Astrocyte of the hippocampus (primary cell): ENCODE results near the gene KRTAP12-2.

ENCODE experiments used
- DNase-seq: peaks from one replicate; pipeline ENCODE4 v3.0.0; 2011; ENCODE audit warnings: low read depth, low spot score

KRTAP12-2 gene, protein sequence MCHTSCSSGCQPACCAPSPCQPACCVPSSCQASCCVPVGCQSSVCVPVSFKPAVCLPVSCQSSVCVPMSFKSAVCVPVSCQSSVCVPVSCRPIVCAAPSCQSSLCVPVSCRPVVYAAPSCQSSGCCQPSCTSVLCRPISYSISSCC

DNA sequence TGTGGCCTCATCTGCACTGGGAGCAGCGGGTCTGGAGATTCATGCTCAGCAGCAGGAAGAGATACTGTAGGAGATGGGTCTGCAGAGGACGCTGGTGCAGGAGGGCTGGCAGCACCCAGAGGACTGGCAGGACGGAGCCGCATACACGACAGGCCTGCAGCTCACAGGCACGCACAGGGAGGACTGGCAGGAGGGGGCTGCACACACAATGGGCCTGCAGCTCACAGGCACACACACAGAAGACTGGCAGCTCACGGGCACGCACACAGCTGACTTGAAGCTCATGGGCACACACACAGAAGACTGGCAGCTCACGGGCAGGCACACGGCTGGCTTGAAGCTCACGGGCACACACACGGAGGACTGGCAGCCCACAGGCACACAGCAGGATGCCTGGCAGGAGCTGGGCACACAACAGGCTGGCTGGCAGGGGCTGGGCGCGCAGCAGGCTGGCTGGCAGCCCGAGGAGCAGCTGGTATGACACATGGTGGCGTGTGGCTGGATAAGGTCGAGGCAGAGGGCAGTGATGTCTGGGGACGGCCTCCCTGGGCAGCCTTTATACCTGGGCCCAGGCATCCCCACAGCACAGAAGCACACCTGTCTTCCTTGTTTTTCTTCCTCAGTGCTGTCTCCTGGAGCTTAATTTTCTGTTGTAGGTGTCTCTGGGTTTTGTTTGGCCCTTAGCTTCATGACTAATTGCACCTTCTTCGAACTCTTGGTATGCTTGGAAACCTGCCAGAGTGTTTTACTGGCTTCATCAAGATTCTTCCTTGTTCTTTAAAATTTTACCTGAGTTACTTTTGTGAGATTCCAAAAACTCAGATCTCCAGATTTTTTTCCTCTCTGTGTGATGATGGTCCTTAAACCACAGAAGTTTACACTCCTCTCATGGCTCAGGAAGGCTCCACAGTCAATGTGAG is at the start of gene KRTAP12-2:
Gene KRTAP12-2 (minus strand): TSS at position 527 of the 920 bp plus-strand sequence. CDS start 41 bp downstream, at position 486.
- DNase-seq, result no peak

DNA sequence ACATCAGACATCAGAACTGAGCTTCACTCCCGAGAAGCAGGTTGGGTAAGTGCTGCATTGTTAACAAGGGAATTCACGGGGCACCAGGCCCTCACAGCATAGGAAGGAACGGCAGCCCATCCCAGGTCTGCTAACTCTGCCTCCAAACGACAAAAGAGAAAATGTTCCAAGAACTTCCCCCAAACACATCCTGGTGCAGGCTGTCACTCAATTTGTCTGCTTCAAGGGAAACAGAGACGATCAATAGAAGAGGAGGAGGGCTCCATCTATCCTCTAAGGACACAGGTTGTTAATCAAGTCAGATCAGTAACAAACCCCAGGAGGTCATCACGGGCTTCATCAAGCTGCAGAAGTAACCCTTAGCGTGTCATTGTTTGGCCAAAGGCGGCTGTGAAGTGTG is 48.2 kb upstream of the KRTAP12-2 start:
- DNase-seq, result no peak

DNA sequence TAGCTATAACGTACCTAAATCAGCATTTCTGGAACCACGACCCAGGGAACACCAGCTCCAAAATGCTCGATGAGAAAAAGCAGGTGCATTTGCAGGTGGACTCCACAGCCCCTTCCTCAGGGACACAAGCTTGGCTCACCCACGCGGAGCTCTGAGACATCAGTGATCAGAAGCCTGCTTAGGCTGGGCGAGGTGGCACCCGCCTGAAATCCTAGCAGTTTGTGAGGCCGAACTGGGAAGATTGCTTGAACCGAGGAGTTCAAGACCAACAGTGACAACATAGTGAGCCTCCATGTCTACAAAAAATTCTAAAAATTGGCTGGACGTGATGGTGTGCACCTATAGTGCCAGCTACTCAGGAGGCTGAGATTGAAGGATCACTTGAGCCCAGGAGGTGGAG is 47.1 kb upstream of the KRTAP12-2 start:
- no peak for DNase-seq

DNA sequence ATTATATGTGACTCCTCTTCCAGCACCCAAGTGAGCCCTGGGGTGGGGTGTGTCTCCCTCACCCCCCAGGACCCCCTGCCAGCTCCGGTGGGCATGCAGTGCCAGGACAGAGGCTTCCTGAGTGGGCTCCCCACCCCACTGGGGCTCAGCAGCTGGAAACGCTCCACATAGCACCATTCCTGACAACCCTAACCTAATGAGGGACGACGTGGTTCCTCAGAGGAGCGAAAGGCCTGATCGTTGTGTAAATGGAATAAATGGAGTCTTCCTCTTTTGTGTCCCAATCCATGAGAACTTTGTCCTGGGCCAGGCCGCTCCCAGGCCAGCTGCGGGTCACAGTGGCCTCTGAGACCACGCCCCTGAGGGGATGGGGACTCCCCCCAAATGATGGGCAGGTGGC is 46.4 kb upstream of the KRTAP12-2 start:
- DNase-seq, result no peak

DNA sequence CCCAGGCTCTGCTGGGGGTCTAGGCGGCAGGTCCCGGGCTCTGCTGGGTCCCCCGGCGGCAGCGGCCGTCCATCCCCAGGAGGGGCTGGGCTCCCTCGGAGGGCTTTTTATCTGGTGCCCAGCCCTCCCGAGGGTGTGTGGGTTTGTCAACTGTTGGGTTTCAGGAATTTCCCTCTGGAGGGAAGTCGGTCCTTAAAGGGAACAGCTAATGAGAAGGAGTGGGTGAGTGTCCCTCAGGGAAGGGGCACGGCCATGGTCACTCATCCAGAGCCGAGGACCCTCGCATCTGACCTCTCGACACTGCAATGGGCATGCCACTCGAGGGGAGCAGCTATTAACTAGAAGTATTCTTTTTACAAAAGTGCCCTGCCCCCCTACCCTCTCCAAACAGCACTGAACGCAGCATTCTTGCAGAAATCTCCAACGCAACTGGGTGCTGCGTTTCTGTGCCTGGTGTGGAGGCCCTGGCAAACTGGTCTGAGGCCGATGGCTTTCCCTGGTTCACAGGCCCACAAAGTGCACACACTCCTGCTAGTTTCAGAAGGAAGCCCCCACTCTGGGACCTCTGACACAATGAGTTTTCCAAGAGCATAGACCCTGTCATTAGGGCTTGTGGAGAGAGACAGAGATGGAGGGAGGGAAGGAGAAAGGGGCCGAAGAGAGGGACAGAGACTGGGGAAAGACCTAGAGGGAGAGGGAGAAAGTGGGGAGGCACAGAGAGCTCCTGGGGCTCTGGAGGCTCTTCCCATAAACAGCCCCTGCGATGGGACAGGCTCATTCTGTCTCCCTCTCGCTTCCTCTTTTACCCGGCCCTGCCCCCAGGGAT is 45.7 kb upstream of the KRTAP12-2 start:
- no peak for DNase-seq

DNA sequence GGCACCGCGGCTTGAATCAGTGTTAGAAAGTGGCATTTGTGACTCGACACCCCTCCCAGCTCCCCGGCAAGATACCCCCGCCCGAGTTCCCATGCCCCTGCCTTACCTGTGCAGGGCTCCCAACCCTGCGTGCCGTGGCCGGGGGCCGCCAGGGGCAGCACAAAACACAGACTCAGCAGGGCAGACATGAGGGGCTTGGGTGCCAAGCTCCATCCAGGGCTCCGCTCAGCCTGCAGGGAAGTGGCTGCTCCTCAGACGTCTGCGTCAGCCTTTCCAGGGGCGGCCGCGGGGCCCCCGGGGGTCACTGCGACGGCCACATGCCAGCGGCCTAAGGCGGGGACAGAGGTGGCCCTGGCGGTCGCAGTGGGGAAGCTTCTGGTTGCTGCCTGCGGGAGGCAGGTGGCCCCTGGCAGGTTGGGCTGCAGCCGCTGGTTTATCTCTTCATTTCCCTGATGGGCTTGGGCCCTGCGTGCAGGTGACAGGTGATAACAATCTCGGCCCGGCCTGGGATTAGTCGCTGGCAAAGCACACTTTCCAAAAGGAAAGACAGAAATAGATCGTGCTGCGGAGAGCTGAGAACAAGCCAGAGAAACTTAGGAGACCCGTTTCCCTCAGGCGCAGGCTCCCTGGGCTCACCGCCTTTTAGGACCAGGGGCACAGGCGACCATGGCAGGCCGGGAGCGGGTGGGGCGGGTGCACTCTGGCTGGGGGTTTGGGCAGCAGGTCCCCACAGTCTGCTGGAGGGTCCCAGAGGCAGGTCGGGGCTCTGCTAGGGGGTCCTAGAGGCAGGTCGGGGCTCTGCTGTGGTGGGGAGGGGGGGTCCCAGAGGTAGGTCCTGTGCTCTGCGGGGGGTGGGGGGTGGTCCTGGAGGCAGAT is 44.8 kb upstream of the KRTAP12-2 start, which contains the start of gene TSPEAR:
Gene TSPEAR (minus strand): TSS at position 246 of the 876 bp plus-strand sequence. CDS start 58 bp downstream, at position 188.
- no peak for DNase-seq

DNA sequence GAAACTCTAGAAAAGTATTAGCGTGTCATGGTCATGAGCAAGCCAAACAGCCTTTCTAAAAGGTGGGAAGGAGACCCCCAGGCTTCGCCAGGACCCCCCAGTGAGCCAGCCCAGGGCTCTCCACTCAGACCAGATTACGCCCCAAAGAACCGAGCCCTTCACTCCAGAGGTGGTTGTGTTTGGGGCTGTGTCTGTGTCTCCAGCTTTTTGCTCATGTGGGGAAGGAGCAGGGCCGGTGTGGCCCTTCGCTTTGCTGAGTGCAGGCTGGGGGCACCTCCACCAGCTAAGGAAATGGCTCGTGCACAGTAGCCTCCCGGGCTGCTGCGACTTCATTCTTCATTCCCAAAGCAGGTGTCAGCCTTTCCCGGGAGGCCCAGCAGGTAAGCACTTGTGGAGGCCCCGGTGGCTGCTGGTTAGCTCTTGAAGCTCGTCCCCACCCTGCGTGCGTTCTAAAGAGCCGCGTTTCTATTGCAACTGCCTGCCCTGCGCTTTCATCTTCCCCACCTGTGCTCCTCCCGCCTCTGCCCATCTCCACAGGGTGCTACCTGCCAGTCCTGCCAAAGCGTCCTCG is 44.1 kb upstream of the KRTAP12-2 start:
- DNase-seq, result no peak

DNA sequence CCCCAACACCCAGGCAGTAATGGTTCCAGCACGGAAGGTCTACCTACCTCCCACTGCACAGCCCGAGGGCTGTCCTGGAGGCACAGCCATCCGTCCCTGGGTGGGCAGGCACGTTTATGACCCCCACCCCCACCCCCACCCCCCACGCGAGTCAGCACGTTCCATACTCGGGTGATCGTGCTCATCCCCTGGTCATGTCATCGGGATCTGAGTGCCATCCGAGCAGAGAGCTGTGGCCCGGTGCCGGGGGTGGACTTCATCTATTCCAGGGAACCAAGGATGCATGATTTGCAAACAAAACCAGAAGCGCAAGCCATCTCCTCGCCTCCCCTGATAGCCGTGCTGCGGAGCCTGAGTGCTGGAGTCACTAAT is 43.6 kb upstream of the KRTAP12-2 start:
- no peak for DNase-seq

DNA sequence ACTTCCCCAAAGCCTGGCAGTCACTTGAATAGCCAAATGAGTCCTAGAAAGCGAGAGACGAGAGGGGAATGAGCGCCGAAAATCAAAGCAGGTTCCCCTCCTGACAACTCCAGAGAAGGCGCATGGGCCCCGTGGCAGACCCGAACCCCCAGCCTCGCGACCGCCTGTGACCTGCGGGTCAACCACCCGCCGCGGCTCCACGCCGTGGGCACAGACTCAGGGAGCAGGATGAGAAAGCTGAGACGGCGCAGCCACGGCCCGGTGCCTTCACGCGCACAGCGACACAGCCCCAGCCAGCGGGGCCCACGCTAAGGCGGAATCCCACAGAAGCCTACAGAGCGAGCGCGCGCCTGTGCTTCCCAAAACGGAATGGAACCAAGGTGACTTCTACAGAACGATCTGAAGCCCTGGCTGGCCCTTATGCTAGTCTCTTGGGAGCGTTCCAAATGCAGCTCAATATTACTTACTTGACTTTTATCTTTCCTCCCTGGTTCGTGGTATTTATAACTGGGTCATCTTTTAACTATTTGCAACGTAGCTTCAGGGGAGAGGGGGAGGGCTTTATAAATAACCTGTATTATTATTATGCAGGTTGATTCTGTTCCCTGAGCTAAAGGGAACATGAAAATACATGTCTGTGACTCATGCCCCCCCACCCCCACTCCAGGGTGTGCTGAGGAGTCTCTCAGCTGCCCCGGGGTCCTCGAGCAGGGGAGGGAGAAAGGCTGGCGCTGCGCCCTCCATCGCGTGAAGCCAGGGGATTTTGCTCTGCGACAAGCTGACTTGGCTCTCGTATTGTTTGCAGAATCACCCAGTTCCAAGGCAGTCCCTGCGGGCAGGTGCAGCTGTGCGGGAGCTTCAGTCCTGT is 42.9 kb upstream of the KRTAP12-2 start:
- DNase-seq, result peak; percentile 21

DNA sequence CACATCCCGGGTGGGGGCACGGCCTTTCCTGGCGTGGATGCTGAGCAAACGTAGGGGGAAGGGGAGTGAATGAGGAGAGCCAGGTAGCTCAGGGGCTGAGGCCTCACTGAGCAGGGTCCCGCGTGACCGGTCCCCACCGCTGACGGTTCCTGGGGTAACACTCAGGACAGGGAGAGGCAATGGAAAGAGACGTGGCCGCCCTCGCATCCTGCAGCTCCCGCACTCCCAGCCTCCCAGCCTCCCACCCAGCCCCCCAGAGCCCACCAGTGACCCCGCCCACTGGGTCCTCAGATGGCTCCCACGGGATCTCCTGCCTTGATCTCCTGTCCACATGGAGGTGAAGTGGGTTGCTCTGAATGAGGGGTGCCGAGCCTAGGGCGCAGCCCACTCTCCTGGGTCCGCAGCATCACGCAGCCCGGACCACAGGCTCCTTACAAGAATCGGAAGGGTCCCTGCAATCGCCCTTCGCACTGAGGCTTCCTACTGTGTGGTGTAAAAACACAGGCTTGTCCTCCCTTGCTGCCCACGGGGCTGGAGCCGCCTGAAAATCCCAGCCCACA is 42.2 kb upstream of the KRTAP12-2 start:
- no peak for DNase-seq

DNA sequence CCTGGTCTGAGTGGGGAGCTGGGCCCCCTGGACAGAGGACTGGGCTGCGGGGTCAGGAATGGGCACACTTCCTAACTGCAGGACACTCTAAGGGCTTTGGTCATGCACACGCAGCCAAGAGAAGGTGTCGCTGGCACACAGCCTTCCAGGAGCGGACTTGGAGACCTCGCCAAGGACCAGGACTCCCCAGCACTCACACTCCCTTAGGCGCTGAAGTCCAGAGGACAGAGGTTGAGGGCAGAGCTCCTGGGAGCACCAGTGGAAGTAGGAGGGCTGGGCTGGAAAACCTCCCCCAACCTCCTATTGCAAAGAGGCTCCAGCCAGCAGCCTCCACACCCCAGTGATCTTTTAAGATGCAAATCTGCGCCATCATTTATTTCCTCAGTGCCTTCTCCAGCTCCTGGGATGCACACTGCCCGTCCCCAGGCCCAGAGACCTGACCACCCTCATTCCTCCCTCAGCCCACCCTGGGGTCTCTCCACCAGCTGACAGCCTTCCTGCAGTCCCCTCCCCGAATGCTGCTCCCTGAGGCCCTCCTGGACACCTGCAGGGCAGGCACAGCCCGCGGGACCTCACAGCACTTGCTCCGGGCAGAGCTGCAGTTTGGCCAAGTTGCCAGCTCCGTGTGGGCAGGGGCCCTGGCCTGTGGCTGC is 41.6 kb upstream of the KRTAP12-2 start:
- no peak for DNase-seq

DNA sequence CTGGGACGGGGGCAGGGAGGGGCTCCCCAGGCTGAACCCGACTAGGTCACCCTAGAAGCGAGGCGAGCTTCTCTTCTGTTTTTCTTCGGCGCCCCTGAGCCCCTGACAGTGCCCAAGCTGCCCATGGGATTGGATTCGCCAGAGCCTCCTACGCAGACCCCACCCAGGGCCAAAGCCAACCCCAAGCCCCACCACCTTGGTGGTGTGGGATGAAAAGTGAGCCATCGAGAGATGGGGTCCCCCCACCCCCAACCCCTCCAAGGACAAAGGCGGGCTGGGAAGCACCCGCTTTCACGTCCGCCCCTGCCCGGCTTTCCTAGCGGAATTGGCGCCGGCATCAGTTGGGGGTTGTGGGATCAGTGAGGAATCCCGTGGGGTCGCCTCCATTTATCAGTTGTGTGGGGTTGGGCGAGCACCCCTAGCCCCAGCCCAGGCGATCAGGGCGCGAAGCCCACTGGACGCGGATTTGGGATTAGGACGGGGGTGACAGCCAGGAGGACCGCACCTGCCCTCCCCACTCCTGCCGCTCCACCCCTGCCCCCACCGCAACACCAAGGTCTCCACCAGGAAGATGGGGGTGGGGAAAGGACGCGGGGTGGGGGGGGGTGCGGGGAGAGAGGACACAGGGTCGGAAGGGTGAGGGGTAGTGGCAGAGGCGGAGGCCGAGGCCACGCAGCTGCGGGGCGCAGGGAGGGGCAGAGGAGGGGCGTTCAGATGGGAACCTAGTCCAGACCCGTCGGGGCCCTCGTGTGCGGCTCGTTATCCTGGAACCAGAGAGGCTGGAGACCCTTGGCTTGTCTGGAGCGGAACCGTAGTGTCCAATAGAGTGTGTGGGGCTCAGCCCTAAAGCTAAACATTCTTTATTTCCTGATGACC is 40.2 kb upstream of the KRTAP12-2 start:
- DNase-seq, result no peak

DNA sequence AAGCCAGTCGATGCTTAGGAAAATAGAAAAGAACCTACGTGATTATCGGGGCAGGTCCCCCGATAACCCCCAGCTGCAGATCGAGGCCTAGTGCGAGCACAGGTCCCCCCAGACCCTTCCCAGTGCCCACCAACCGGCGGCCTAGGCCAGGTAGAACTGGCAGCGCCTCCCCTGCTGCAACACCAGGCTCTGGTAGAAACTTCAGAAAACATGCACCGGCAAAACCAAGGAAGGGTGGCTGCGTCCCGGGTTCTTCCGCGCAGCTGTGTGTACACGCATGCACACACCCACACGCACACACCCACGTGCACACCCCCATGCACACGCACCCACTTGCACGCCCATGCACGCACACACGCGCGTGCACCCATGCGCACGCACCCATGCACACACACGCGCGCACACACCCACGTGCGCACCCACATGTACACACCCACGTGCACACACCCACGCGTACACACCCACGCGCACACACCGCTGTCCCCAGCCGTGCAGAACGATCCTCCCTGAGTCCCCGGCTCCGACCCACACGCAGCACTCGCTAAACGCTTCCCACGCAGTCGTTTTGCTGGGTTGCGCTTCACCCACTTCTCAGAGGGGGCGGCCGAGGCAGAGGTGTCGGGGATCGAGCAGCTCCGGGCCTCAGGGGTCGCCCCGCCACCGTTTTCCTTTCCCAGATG is 39.4 kb upstream of the KRTAP12-2 start:
- DNase-seq, result no peak

DNA sequence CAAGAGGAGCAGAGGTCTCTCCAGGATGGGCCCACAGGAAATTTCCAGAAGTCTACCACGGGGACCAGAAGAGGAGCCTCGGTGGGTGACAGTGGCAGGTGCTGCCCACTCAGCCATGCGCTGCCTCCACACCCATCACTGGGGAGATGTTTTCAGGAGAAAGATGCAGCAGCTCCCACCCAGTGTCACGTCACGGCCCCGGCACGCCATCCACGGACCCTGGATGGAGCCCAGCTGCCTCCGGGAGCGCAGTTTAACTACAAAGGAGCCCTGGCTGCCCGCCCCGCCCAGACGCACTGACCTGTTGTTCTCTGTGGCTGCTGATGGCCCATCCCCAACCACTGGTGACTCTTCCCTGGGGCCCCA is 37.9 kb upstream of the KRTAP12-2 start:
- DNase-seq, result no peak

DNA sequence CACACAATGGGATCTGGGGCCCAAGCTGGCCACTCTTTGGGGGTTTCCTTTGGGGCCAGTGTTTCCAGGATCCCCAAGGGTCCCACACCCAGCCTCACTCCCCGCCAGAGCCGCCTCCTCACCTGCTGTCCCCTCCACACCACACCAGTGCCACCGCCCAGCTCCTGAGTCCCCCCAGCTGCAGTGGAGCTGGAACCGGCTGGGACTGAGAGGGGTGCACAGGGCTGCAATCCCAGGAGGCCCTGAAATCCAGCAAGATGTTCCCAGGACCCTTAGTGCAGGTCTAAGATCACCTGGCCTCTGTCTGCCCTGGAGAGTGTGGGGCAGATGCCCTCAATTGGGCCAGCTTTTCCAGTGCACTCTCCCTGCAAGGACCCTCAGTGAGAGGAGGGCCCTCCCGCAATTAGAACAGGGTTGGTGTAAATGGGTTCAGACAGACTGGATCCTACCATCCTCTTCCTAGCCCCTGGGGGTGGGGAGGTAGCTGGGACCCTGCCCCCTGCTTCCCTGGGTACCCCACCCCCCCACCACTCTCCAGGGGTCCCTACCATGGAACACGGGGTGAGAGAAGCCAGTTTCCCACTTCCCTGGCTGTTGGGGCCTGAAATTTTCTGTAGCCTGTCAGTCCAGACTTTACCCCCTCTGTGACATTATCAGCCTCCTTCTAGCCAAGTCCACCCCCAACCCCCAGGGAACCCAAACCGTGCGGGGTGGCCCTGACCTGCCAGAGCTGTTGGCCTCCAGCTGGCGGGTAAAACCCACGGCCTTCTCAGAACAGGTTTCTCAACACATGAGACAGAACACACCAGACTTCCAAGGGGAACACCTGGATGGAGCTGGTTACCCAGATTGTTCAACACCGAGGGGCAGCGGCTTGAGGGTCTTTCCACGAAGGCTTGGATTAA is 37.3 kb upstream of the KRTAP12-2 start:
- DNase-seq, result no peak

DNA sequence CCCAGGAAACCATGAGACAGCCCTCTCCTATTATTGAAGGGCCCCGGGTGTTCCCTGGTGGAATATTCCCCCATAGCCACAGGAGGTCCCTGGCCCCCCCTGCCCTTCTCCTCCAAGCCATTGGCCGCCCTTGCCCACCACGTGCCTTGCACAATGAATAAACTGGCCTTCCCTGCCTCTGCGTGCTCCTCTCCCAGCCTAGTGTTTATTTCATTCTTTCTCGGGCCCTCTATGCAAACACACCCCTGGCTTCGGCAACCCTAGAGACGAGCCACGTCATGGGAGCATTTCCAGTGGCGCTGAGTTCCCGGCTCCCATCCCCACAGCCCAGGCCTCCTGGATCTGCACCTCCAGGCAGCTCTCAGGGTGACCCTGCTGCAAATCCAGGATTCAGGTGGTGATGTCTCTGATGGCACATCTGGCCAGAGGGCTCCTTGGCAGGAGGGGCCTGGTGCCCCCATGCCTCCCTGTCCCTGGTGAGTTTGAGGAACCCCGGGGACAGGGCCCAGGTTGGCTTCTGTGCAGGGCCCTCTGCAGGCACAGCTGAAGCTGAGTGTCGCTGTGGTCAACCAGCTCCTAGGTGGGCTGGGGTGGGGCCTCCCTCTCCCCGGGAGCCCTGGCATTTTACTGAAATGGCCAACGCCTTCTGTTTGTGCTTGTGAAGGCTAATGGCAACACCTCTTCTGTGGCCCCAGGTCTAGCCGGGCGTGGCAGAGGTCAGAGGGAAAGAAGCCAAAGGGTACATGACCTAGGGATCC is 36.4 kb upstream of the KRTAP12-2 start:
- DNase-seq, result no peak
